Colon (tissue), 2 donors: ENCODE results near the gene TEX2.
"Not testable (repeated sequence)": the region's sequence is repeated elsewhere in the genome, so short reads cannot be mapped to it uniquely, and the experiment has no call there.

Source experiments
- FAIRE-seq: peaks from 2 replicates; lab custom pipeline; 2012; peaks lifted over from hg19 to GRCh38; lab: Jason Lieb, UNC
- donor health status: control.
- donor health status: control.

The TEX2 gene

GRCh38 chr17:64209356-64209941 lies 53.6 kb downstream of the TEX2 start:
- no peak for FAIRE-seq

DNA sequence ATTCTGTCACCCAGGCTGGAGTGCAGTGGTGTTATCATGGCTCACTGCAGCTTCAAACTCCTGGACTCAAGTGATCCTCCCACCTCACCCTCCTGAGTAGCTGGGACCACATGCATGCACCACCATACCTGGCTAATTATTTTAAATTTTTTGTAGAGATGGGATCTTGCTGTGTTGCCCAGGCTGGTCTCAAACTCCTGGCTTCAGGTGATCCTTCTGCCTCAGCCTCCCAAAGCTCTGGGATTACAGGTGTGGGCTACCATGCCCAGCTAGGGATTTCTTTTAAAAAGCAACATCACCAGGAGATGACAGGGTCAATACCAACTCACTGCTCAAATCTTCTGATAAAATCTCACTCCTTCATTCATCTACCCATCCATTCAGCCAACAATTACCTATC lies 54.4 kb downstream of the TEX2 start:
- not testable (repeated sequence) for FAIRE-seq

GRCh38 chr17:64205804-64206203 lies 57.3 kb downstream of the TEX2 start:
- FAIRE-seq: no peak

DNA sequence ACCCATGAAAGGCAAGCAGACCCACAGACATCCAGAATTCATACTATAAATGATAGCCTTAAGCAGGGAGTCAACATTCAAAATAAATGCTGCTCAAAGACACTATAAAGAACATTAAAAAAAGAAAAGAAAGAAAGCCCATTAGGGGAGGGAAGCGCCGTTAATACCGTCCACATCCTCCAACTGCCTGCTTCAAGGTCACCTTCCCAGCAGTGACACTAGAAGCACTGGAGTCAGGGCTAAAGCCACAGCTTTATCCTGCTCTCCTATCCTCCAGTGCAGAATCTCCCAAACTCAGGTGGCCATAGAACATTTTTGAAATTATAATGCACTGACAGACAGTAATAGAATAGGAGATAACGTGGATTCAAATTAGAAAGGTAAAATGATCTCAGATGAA lies 59.4 kb downstream of the TEX2 start:
- FAIRE-seq: no peak

- no peak for FAIRE-seq
Observed at GRCh38 chr17:64202683-64203344, 60.2 kb downstream of the TEX2 start.

DNA sequence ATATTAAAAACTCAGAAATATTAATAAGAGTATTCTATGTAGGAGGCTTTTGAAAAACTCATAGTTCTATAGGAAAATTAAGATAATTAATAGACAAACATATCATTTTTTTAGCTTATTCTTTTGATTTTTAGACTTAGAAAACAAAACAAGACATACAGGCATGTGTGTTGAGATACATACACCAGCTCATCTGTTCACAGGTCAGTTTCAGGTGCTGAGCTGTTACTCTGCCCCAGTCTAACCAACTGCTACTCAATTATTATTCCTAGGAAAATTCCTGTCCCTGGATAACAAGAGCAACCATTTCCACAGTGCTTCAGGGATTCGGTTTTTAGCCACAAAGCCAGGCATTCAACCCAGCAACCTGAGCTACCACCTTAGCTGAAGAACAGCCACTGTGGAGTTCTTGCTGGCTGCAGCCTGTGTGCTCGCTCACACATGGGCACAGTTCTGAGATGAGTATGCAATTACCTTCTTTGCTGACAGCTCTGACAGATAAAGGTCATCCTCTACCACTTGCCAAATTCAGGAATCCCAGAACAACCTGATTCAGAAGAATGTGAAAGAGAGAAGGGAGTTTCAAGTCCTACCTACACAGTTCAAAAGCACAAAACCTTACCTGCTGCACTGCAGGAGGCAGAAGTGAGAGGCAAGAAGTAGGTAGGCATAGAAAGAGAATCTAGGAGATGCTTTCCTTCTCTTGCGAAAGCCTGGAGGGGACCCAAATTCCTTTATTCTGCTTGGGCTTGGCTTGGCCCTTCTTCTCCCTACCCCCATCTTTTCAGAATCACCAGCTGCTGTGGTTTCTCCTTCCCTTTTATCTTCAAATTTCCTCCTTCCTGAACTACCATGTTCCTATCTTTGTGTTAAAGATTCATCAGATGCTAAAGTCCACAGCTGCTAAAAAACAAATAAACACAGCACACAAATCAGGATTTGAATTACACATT lies 62.7 kb downstream of the TEX2 start:
- no peak for FAIRE-seq

DNA sequence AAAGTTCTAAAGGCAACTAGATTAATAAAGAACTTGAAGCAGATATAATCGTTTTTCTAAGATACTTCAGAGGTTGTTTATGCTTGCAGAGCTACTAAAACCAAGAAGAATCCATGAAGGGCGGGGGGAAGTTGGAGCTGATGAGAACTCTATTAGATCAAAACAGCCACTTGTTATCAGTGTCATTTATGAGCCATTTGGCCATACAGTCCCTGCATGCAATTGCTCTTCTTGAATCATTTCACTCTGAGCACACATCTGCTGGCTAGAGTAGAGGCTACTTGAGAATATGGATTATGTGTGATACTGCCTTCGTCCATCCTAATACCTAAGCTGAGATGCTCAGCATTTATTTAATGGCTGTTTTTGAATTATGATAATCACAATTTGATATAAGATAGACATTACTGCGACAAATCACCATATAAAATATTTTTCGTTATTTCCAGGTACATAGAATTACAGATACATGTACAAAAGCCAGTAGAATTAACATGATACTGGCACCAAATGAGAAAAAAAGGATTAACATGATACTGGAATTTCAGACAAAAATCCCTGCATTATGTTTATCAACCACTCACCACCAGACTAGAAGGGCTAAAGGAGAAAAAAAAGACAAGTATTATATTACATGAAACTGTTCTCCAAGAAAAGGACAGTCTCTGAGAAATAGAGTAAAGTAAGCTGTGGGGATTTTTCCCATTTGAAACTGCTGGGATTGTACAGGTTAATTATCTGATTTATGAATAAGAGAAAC lies 64.5 kb downstream of the TEX2 start:
- FAIRE-seq: no peak

- no peak for FAIRE-seq
Observed at GRCh38 chr17:64196601-64197000, 66.5 kb downstream of the TEX2 start.

DNA sequence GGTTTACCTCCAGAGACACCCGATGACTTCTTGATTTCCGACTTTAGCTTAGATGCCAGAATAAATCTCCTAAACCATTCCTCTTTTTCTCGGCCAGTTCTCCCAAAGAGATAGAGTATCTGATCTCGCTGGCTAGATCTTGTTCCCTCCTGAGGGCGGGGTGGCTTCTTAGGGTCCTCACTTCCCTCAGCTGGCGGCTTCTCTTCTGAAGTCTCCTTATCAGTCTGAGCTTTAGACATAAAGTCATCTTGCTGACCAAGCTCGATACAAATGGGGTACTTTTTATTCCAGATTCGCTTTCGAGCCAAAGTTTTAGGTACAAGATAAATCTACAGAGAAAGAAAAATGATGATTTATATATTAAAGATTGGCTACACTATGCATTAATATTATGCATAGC lies 69.5 kb downstream of the TEX2 start:
- FAIRE-seq: no peak

- no peak for FAIRE-seq
Observed at GRCh38 chr17:64192589-64192988, 70.5 kb downstream of the TEX2 start.

GRCh38 chr17:64190472-64190871 lies 72.6 kb downstream of the TEX2 start:
- no peak for FAIRE-seq

DNA sequence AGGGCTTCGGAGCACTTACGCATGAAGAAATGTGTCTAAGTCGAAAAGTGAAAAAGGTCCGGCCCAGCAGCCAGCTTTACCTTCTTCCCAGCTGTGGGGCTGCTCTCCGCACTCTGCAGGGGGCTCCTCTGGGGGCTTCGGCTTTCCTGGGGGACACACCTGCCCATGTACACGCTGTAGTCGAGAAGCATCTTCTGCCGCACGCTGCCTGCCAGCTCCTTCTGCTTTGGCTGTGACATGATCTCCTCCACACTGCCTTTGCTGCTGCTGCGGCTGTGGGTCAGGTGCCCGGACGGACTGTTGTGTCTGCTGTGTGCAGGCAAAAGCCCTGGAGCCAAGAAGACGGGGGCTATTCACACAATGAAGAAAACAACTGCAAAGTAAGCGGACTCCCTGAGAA lies 75.0 kb downstream of the TEX2 start:
- FAIRE-seq: no peak

GRCh38 chr17:64187093-64187895 lies 75.8 kb downstream of the TEX2 start:
- FAIRE-seq: no peak

GRCh38 chr17:64186171-64187092 lies 76.6 kb downstream of the TEX2 start:
- no peak for FAIRE-seq

- not testable (repeated sequence) for FAIRE-seq
Observed at GRCh38 chr17:64185557-64185956, 77.5 kb downstream of the TEX2 start.

DNA sequence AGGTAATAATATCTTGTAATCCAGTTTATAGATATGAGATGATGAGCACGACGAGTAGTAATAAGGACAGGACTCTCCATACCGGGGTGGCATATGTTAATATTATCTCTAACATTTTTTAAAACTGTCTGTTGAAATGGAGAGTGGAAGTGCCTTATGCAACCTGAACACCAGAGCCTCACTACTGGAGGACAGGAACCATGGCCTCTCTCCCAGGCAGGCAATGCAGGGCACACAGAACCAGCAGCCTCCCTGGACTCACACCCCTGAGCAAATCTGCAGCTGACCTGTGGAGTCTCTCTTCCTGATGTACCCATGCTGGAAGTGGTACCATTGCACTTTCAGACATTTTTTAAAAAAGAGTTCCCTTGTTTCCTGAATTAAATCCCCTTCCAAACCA lies 78.0 kb downstream of the TEX2 start:
- FAIRE-seq: no peak

GRCh38 chr17:64183815-64184214 lies 79.2 kb downstream of the TEX2 start:
- FAIRE-seq: no peak

DNA sequence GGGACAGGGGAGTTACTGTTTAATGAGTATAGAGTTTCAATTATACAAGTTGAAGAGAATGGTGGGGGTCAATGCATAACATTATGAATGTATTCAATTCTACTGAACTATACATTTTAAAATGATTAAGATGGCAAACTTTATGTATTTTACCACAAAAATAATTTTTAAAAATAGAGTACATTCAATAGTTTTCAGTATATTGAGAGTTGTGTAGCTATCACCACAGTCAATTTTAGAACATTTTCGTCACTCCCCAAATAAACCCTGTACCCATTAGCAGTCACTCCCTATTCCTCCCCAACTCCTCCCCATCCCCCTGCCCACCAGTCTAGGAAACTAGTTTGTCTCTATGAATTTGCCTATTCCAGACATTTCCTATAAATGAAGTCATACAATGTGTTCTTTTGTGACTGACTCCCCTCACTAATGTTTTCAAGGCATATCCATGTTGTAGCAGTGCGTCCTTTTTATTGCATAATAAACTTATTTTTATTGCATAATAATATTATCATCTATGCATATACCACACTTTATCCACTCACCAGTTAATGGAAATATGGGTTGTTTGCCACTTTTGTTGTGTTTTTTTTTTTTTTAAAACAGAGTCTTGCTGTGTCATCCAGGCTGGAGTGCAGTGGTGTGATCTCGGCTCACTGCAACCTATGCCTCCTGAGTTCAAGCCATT lies 80.6 kb downstream of the TEX2 start:
- FAIRE-seq: no peak
